Activated CD8-positive, alpha-beta T cell treated with anti-CD3 and anti-CD28 coated beads, Interleukin-2, amount 10 ng/mL, durations not matched to agents 7 days and 5 days (primary cell): ENCODE results near the gene CDK3. TPM values are rescaled to one million over a fixed set of nuclear protein-coding genes. Genes with fewer than 3 reads are reported as not detected.

Source experiments
- ATAC-seq: fragments of 150-1000 bp; cut with Tn5 transposase; one replicate; pipeline ENCODE4 v1.10.0; 2021; ENCODE audit warnings: moderate library complexity
- CTCF ChIA-PET: fragments of 350-600 bp; sonication (Branson Sonifier 250); formaldehyde crosslinking; loops from one replicate; lab custom pipeline; 2021; ENCODE audit warnings: antibody characterized with exemption; lab: Charles Lee
- POLR2A ChIA-PET: fragments of 350-600 bp; sonication (Branson Sonifier 250); formaldehyde crosslinking; loops from one replicate; lab custom pipeline; 2021; ENCODE audit warnings: antibody characterized with exemption; lab: Charles Lee
- DNase-seq: peaks from one replicate; pipeline ENCODE4 v3.0.0-alpha.2; 2020
- H3K27ac Mint-ChIP-seq: one replicate; pipeline ENCODE4 v1.8.0; 2021; ENCODE audit warnings: mild to moderate bottlenecking, mixed read lengths
- H3K27me3 Mint-ChIP-seq: one replicate; pipeline ENCODE4 v1.8.0; 2021; ENCODE audit warnings: low read depth, mixed read lengths
- H3K36me3 Mint-ChIP-seq: one replicate; pipeline ENCODE4 v1.8.0; 2021; ENCODE audit warnings: low read depth, mixed read lengths
- H3K4me1 Mint-ChIP-seq: one replicate; pipeline ENCODE4 v1.8.0; 2021; ENCODE audit warnings: low read depth, mixed read lengths
- H3K4me3 Mint-ChIP-seq: one replicate; pipeline ENCODE4 v1.8.0; 2021; ENCODE audit warnings: mild to moderate bottlenecking, mixed read lengths
- H3K9me3 Mint-ChIP-seq: one replicate; pipeline ENCODE4 v1.8.0; 2022; ENCODE audit warnings: mixed read lengths; ENCODE audit not compliant: insufficient read depth
- total RNA-seq, 2 experiments: library from RNA; stranded (reverse); gene quantifications; one replicate each; pipeline ENCODE4 v1.2.3, GENCODE V29; 2021

Gene CDK3
- total RNA-seq, 2 experiments from 2014 or later = 6.4 to 7.3 TPM

DNA sequence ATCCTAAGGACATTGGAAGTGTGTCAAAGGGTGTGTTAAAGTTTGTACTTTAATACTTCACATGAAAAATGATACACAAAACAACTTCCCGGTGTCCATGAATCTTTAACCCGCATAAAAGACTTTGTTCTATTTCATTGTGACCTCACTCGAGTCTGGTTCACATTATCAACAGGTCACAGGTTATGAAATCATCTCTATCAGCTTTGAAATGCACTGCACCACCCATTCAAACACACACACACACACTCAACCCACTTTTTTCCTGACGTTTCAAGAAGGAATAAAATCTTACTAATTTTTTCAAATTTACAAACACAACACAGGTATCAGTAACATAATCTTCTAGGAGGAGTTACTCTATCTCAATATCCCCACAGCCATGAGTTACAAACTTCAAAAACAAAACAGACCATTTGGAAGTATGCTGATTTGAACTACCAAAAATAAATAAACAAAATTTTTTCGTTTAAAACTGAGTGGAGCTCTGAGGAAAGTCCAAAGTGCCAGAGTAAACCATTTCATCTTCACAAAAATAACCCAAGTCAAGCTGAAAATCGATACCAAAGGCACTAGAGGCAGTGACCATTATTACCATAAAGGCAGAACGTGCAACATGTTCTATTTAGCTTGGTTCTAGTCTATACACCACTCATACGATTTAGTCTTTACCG lies 24.3 kb upstream of the CDK3 start:
- no peaks in the 10 kb centered on the region for H3K9me3 Mint-ChIP-seq
- no peak for DNase-seq
- ChIA-PET POLR2A (interaction anchor here (0.6 kb wide), 1 partner anchor 354 kb away, joined by 3 read pairs; no protein-coding TSS in a partner anchor), CTCF (interaction anchor here (1.0 kb wide), 1 partner anchor 11 kb away, joined by 3 read pairs; no protein-coding TSS in a partner anchor)
- no peak for ATAC-seq
- H3K36me3 Mint-ChIP-seq = peaks cover 32% of the 10 kb centered on the region
- H3K4me3 Mint-ChIP-seq = no peak overlapping the region
- peaks cover 44% of the 10 kb centered on the region for H3K4me1 Mint-ChIP-seq
- H3K27ac Mint-ChIP-seq = no peak overlapping the region
- H3K27me3 Mint-ChIP-seq = no peaks in the 10 kb centered on the region

- H3K4me1 Mint-ChIP-seq = peaks cover 42% of the 10 kb centered on the region
- peak within 1 kb of the TSS; percentile 100 for H3K27ac Mint-ChIP-seq
- POLR2A ChIA-PET = interaction anchor here (0.9 to 1.6 kb wide), 5 partner anchors 15 to 124 kb away, joined by 3 to 6 read pairs (median 5); partner anchors contain the start of genes FBF1 and WBP2
- no peaks in the 10 kb centered on the region for H3K27me3 Mint-ChIP-seq
- peak; percentile 97 for ATAC-seq
- no peaks in the 10 kb centered on the region for H3K9me3 Mint-ChIP-seq
- H3K4me3 Mint-ChIP-seq = peak within 1 kb of the TSS; percentile 99
- DNase-seq = peak; percentile 99
- peaks cover 22% of the 10 kb centered on the region for H3K36me3 Mint-ChIP-seq
- CTCF ChIA-PET = interaction anchor here (0.7 to 1.9 kb wide), 3 partner anchors 13 to 35 kb away, joined by 3 to 5 read pairs (median 3); no protein-coding TSS in a partner anchor
Observed at GRCh38 chr17:75978938-75979704, 21.5 kb upstream of the CDK3 start, which contains the start of the genes ACOX1 and TEN1. Gene ACOX1 (minus strand): TSS chr17:75979166. CDS start chr17:75979073, 93 bp downstream. Gene TEN1 (plus strand): TSS chr17:75979240. CDS start chr17:75986193, 6,953 bp downstream.

DNA sequence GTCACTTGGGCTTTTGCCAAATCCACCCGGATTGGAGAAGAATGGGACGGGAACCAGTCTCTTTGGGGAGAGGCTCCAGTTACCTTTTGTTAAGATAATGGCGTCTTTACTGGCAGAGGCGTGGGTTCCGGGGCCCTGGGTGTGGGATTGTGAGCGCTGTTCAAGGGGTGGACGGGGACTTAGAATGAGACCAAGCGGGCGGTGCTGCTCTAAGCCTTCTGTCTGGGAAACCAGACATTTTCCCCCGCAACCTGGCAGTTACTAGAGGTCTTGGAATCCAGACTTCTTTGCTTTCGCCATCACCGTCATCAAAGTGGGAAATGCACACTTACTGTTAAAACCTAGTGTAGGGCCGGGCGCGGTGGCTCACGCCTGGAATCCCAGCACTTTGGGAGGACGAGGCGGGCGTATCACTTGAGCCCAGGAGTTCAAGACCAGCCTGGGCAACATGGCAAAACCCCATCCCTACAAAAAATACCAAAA lies 20.9 kb upstream of the CDK3 start:
- ATAC-seq = peak; percentile 47
- H3K4me3 Mint-ChIP-seq = peak overlapping the region; percentile 99
- H3K9me3 Mint-ChIP-seq = no peaks in the 10 kb centered on the region
- H3K36me3 Mint-ChIP-seq = peaks cover 19% of the 10 kb centered on the region
- ChIA-PET CTCF (interaction anchor here (1.0 to 1.9 kb wide), 4 partner anchors 9 to 337 kb away, joined by 3 to 10 read pairs (median 3); partner anchors contain the start of gene CDK3), POLR2A (interaction anchor here (0.6 to 0.7 kb wide), 3 partner anchors 15 to 195 kb away, joined by 3 to 4 read pairs (median 3); partner anchors contain the start of gene UNK)
- H3K27me3 Mint-ChIP-seq = no peaks in the 10 kb centered on the region
- H3K4me1 Mint-ChIP-seq = peaks cover 40% of the 10 kb centered on the region
- no peak for DNase-seq
- peak overlapping the region; percentile 100 for H3K27ac Mint-ChIP-seq

DNA sequence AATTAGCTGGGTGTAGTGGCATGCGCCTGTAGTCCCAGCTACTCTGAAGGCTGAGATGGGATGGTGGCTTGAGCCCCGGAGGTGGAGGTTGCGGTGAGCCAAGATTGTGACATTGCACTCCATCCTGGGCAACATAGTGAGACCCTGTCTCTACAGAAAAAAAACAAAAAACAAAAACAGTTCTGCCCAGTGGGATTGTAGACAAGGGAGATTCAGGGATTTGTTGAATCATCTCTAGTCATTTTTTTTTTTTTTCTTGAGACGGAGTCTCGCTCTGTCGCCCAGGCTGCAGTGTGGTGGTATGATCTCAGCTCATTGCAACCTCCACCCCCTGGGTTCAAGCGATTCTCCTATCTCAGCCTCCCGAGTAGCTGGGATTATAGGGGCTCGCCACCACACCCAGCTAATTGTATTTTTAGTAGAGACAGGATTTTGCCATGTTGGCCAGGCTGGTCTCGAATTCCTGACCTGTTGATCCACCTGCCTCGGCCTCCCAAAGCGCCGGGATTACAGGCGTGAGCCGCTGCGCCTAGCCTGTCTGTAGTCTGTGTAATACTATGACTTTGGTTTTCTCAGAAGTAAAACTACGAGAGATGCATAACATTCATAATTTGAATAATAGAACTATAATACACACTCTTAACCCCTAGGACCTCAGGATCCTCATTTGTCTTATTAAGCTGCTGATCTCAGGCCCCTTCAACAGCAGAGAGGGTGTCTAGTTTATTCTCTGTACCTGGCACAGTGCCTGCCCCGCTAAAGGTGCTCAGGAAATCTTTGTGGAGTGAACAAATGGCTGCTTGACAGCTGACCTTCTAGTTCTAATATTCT lies 20.3 kb upstream of the CDK3 start:
- CTCF ChIA-PET = interaction anchor here (0.6 to 1.9 kb wide), 9 partner anchors 9 to 336 kb away, joined by 3 to 10 read pairs (median 3); partner anchors contain the start of gene CDK3
- H3K9me3 Mint-ChIP-seq = no peaks in the 10 kb centered on the region
- POLR2A ChIA-PET = interaction anchor here (0.6 to 0.7 kb wide), 4 partner anchors 16 to 390 kb away, joined by 3 to 4 read pairs (median 3); partner anchors contain the start of gene UNK

DNA sequence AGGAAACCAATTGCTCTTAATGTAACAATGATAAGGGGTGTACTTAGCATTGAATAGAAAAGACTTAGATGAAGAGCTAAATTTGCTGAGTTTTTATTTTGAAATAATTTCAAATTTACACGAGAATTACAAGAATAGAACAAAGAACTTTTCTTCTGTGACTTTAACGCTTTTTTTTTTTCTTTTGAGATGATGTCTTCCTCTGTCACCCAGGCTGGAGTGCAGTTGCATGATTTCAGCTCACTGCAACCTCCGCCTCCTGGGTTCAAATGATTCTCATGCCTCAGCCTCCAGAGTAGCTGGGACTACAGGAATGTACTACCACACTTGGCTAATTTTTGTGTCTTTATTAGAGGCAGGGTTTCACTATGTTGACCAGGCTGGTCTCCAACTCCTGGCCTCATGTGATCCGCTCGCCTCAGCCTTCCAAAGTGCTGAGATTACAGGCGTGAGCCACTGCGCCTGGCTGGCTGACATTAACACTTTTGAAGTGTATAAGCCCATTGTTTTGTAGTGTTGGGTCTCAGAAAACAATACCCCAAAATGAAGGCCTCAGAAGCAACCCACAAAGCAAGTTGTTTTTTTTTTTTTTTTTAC lies 19.5 kb upstream of the CDK3 start:
- peaks cover 17% of the 10 kb centered on the region for H3K36me3 Mint-ChIP-seq
- H3K9me3 Mint-ChIP-seq = no peaks in the 10 kb centered on the region
- DNase-seq (no peak), ATAC-seq (no peak)
- ChIA-PET POLR2A (interaction anchor here (0.7 kb wide), 1 partner anchor 15 kb away, joined by 3 read pairs; no protein-coding TSS in a partner anchor), CTCF (interaction anchor here (0.6 to 1.9 kb wide), 7 partner anchors 8 to 105 kb away, joined by 3 to 10 read pairs (median 3); partner anchors contain the start of gene CDK3)
- H3K27me3 Mint-ChIP-seq = no peaks in the 10 kb centered on the region
- H3K27ac Mint-ChIP-seq = peak overlapping the region; percentile 100
- H3K4me3 Mint-ChIP-seq = peak overlapping the region; percentile 99
- H3K4me1 Mint-ChIP-seq = peaks cover 34% of the 10 kb centered on the region

More for the DNA sequence above, 20.3 kb upstream of the CDK3 start:
- Mint-ChIP-seq H3K36me3 (peaks cover 19% of the 10 kb centered on the region), H3K27ac (peak overlapping the region; percentile 100), H3K27me3 (no peaks in the 10 kb centered on the region), H3K4me3 (peak overlapping the region; percentile 99), H3K4me1 (peaks cover 40% of the 10 kb centered on the region)
- ATAC-seq = no peak
- no peak for DNase-seq

DNA sequence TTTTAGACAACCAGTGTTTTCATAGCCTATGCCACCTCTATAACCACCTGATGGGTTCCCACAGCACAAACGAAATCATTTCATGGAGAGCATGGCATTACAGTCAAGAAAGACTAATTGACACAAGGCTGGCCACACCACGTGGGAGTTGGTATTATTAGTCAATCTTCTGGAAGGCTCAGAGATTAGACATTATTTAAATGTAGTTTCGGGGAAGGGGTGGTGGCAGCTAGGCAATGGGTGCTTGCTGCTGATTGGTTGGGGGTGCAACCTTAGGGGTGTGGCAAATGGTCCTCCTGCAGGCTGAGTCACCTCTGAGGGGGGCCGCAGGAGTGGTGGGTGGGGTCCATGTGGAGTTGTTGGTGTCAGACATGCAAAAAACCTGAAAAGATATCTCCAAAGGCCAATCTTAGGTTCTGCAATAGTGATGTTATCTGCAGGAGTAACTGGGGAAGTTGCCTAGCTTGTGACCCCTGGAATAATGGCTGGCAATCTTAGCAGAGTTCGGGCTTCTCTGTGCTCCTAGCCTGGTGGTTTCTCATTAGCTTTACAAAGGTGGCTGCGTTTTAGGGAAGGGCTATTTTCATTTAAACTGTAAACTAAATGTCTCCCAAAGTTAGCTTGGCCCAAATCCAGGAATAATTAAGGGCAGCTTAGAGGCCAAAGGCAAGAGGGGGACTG lies 17.0 kb upstream of the CDK3 start:
- Mint-ChIP-seq H3K27me3 (no peaks in the 10 kb centered on the region), H3K27ac (no peak overlapping the region), H3K4me3 (no peak overlapping the region), H3K4me1 (peaks cover 17% of the 10 kb centered on the region), H3K9me3 (no peaks in the 10 kb centered on the region), H3K36me3 (peaks cover 11% of the 10 kb centered on the region)
- ChIA-PET POLR2A (no interaction called here), CTCF (interaction anchor here (1.3 to 2.4 kb wide), 2 partner anchors 17 to 106 kb away, joined by 4 to 13 read pairs; partner anchors contain the start of gene CDK3)
- DNase-seq (no peak), ATAC-seq (no peak)

DNA sequence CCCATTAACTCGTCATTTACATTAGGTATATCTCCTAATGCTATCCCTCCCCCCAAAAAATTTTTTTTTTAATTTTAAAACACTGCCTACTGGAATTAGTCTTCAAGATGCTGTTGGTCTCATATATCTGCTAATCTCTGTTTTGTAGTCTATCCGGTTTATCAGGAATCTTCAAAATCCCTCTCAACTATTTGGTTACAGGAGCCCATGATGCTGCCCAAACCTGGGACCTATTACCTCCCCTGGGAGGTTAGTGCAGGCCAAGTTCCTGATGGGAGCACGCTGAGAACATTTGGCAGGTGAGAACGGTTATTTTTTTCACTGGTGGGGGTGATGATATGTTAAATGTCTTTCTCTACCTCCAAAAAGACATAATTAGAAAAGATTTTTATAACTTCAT lies 14.7 kb upstream of the CDK3 start:
- peaks cover 4% of the 10 kb centered on the region for H3K4me1 Mint-ChIP-seq
- no peaks in the 10 kb centered on the region for H3K27me3 Mint-ChIP-seq
- POLR2A ChIA-PET = interaction anchor here (1.2 kb wide), 1 partner anchor 9 kb away, joined by 3 read pairs; no protein-coding TSS in a partner anchor
- CTCF ChIA-PET = no interaction called here
- ATAC-seq (no peak), DNase-seq (no peak)
- peaks cover 4% of the 10 kb centered on the region for H3K36me3 Mint-ChIP-seq
- no peaks in the 10 kb centered on the region for H3K9me3 Mint-ChIP-seq
- H3K27ac Mint-ChIP-seq = no peak overlapping the region
- H3K4me3 Mint-ChIP-seq = no peak overlapping the region

DNA sequence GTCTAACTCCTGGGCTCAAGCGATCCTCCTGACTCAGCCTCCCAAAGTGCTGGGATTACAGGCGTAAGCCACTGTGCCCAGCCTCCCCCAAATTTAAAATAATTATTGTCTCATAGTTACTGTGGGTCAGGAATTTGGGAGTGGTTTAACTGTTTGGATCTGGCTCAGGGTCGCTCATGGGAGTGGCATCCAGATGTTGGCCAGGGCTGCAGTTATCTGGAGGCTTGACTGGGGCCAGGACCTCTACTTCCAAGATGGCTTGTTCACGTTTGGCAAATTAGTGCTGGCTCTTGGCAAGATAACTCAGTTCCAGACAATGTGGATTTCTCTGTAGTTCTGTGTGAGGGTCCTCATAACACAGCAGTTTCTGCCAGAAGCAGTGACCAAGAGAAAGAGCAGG lies 13.6 kb upstream of the CDK3 start:
- H3K4me3 Mint-ChIP-seq = no peak overlapping the region
- H3K27me3 Mint-ChIP-seq = no peaks in the 10 kb centered on the region
- ATAC-seq (no peak), DNase-seq (no peak)
- no peaks in the 10 kb centered on the region for H3K4me1 Mint-ChIP-seq
- ChIA-PET POLR2A (no interaction called here), CTCF (interaction anchor here (1.3 kb wide), 1 partner anchor 13 kb away, joined by 4 read pairs; no protein-coding TSS in a partner anchor)
- peaks cover 8% of the 10 kb centered on the region for H3K36me3 Mint-ChIP-seq
- H3K27ac Mint-ChIP-seq = no peak overlapping the region
- H3K9me3 Mint-ChIP-seq = no peaks in the 10 kb centered on the region

- H3K4me3 Mint-ChIP-seq = no peak overlapping the region
- H3K27me3 Mint-ChIP-seq = no peaks in the 10 kb centered on the region
- DNase-seq (no peak), ATAC-seq (no peak)
- peaks cover 6% of the 10 kb centered on the region for H3K4me1 Mint-ChIP-seq
- H3K36me3 Mint-ChIP-seq = peaks cover 12% of the 10 kb centered on the region
- no peak overlapping the region for H3K27ac Mint-ChIP-seq
- ChIA-PET CTCF (interaction anchor here (1.8 kb wide), 1 partner anchor 9 kb away, joined by 4 read pairs; the partner anchor contains the start of gene CDK3), POLR2A (no interaction called here)
- H3K9me3 Mint-ChIP-seq = no peaks in the 10 kb centered on the region
Observed at GRCh38 chr17:75991396-75991795, 9.3 kb upstream of the CDK3 start.
